Endothelial cell of umbilical vein (primary cell): ENCODE data around the gene RSRC2. TPM values are rescaled to one million over a fixed set of nuclear protein-coding genes. Genes with fewer than 3 reads are reported as not detected.

ENCODE experiments used
- BruUV-seq: library from RNA; stranded (reverse); fragments of 400-500 nt; replicated peaks from 2 replicates; lab custom pipeline; 2021; lab: Mats Ljungman, UMichigan
- CTCF ChIA-PET: fragments of 300-600, 350-600 bp; sonication (Branson Sonifier 250); formaldehyde crosslinking; loops from one replicate; lab custom pipeline; 2021; ENCODE audit warnings: antibody characterized with exemption, inconsistent platforms; lab: Charles Lee
- POLR2A ChIA-PET: fragments of 300-600, 350-600 bp; sonication (Branson Sonifier 250); formaldehyde crosslinking; loops from one replicate; lab custom pipeline; 2021; ENCODE audit warnings: antibody characterized with exemption, inconsistent platforms; lab: Charles Lee
- DNase-seq: peaks from one replicate; pipeline ENCODE4 v3.0.0-alpha.2; 2011; ENCODE audit warnings: low read depth, low spot score
- FAIRE-seq: peaks from 2 replicates; lab custom pipeline; 2011; peaks lifted over from hg19 to GRCh38; lab: Jason Lieb, UNC
- H2AFZ ChIP-seq: 2 replicates; pipeline ENCODE4 v1.6.0; 2012; ENCODE audit warnings: low read depth, low read length, control low read depth, inconsistent platforms
- H3K27ac ChIP-seq: 2 replicates; pipeline ENCODE4 v1.5.1; 2011; ENCODE audit warnings: low read depth, mild to moderate bottlenecking, control low read depth, low read length, moderate library complexity; ENCODE audit not compliant: insufficient read depth
- H3K27me3 ChIP-seq, 2 experiments: 2 replicates each; pipeline versions ENCODE4 v1.6.0 to v1.6.1; 2011; ENCODE audit warnings: low read length in 2 of 2, mixed read lengths in 1 of 2; ENCODE audit not compliant: control insufficient read depth in 2 of 2, insufficient read depth in 2 of 2
- H3K36me3 ChIP-seq, 2 experiments: 2 replicates in 1 of 2; 3 replicates in 1 of 2; pipeline ENCODE4 v1.5.1; 2011; ENCODE audit warnings: low read length in 2 of 2, mild to moderate bottlenecking in 1 of 2, moderate library complexity in 1 of 2; ENCODE audit not compliant: control insufficient read depth in 2 of 2, insufficient read depth in 2 of 2; ENCODE audit errors: extremely low read depth in 1 of 2
- H3K4me1 ChIP-seq: 3 replicates; pipeline ENCODE4 v1.5.1; 2011; ENCODE audit warnings: mild to moderate bottlenecking, low read length; ENCODE audit not compliant: control insufficient read depth, insufficient read depth; ENCODE audit errors: extremely low read depth
- H3K4me2 ChIP-seq: 2 replicates; pipeline ENCODE4 v1.6.1; 2011; ENCODE audit warnings: low read length, control low read depth, mixed read lengths; ENCODE audit not compliant: insufficient read depth
- H3K4me3 ChIP-seq, 3 experiments: fragments of 200-600 bp in 1 of 3; sonication (generic), shearing (Covaris generic) in 1 of 3; replicated peaks in 1 of 3; 2 replicates each; pipeline ENCODE4 v1.5.1; 2011 to 2016; ENCODE audit warnings: control low read depth in 3 of 3, low read length in 3 of 3, mild to moderate bottlenecking in 2 of 3, inconsistent platforms in 1 of 3, low read depth in 1 of 3, moderate library complexity in 1 of 3; ENCODE audit not compliant: insufficient read depth in 1 of 3
- H3K79me2 ChIP-seq: 2 replicates; pipeline ENCODE4 v1.6.0; 2012; ENCODE audit warnings: low read length, inconsistent platforms; ENCODE audit not compliant: control insufficient read depth, insufficient read depth
- H3K9ac ChIP-seq: replicated peaks from 2 replicates; pipeline ENCODE3; 2011; ENCODE audit warnings: low read length, control low read depth; ENCODE audit not compliant: insufficient read depth; ENCODE audit errors: extremely low read depth
- H3K9me1 ChIP-seq: replicated peaks from 3 replicates; pipeline ENCODE4 v1.6.0; 2011; ENCODE audit warnings: mild to moderate bottlenecking, low read length; ENCODE audit not compliant: control insufficient read depth, insufficient read depth; ENCODE audit errors: extremely low read depth
- H3K9me3 ChIP-seq: replicated peaks from 2 replicates; pipeline ENCODE4 v1.5.1; 2012; ENCODE audit warnings: low read length, inconsistent platforms; ENCODE audit not compliant: control insufficient read depth, insufficient read depth
- H4K20me1 ChIP-seq: replicated peaks from 2 replicates; pipeline ENCODE3; 2011; ENCODE audit warnings: mild to moderate bottlenecking, low read length; ENCODE audit not compliant: control insufficient read depth, insufficient read depth; ENCODE audit errors: extremely low read depth
- CTCF ChIP-seq, 2 donors: IDR thresholded peaks; 1 replicate in 1 of 2; 2 replicates in 1 of 2; pipeline ENCODE4 v1.5.1; 2011; ENCODE audit warnings: low read length in 2 of 2, mild to moderate bottlenecking in 2 of 2, moderate library complexity in 2 of 2, control low read depth in 1 of 2, inconsistent platforms in 1 of 2, low read depth in 1 of 2; ENCODE audit not compliant: insufficient read depth in 1 of 2; ENCODE audit errors: extremely low read depth in 1 of 2
- EZH2 ChIP-seq: IDR thresholded peaks from 2 replicates; pipeline ENCODE4 v1.6.1; 2012; ENCODE audit warnings: borderline replicate concordance, low read depth, mild to moderate bottlenecking, moderate library complexity, low read length, inconsistent platforms; ENCODE audit not compliant: severe bottlenecking
- FOS ChIP-seq: IDR thresholded peaks from 2 replicates; pipeline ENCODE4 v1.6.1; 2011; ENCODE audit warnings: mild to moderate bottlenecking, low read length, moderate library complexity, borderline replicate concordance; ENCODE audit not compliant: insufficient read depth
- GATA2 ChIP-seq: IDR thresholded peaks from 2 replicates; pipeline ENCODE4 v1.7.0; 2011; ENCODE audit warnings: low read depth, mild to moderate bottlenecking, moderate library complexity, mixed read lengths, low read length; ENCODE audit not compliant: insufficient read length, insufficient read depth
- JUN ChIP-seq: IDR thresholded peaks from 2 replicates; pipeline ENCODE4 v1.6.1; 2011; ENCODE audit warnings: borderline replicate concordance, low read depth; ENCODE audit not compliant: insufficient read length, insufficient read depth
- MYC ChIP-seq: IDR thresholded peaks from one replicate; pipeline ENCODE4 v1.6.1; 2011; ENCODE audit warnings: mild to moderate bottlenecking, low read depth, low read length
- POLR2A ChIP-seq: IDR thresholded peaks from 2 replicates; pipeline ENCODE4 v1.6.1; 2012; ENCODE audit warnings: low read depth, mild to moderate bottlenecking, control low read depth, low read length
- POLR2AphosphoS5 ChIP-seq: IDR thresholded peaks from 2 replicates; pipeline ENCODE4 v1.6.1; 2012; ENCODE audit warnings: low read depth, mild to moderate bottlenecking, control low read depth, low read length, moderate library complexity; ENCODE audit not compliant: insufficient read depth
- dilution Hi-C: fragments of 300-500 bp; cut with MboI; formaldehyde crosslinking; loops from one replicate; pipeline ENCODE4 v1.15.0; 2019; ENCODE audit warnings: low sequenced_read_pairs; ENCODE audit not compliant: extremely low pct_ligation_motif_present
- intact Hi-C: fragments of 100-400 bp; cut with micrococcal nuclease; formaldehyde crosslinking; loops from one replicate; pipeline ENCODE4 v1.10.0; 2022
- polyA plus RNA-seq, 4 experiments: library from polyadenylated mRNA; depleted of rRNA in 3 of 4; stranded (reverse) in 3 of 4; unstranded in 1 of 4; fragments of >200 nt; gene quantifications; 2 replicates each; pipeline versions ENCODE4 v1.2.1 to v1.2.3, GENCODE V29; 2011 to 2012; ENCODE audit warnings: missing spikeins in 1 of 4
- total RNA-seq: library from RNA; stranded (reverse); gene quantifications from 2 replicates; pipeline ENCODE4 v1.2.3, GENCODE V29; 2021
- TF ChIP-seq, protein P1 (sequence below): IDR thresholded peaks from 2 replicates; pipeline ENCODE4 v1.6.1; 2011; ENCODE audit not compliant: insufficient read depth, insufficient read length

RSRC2 gene
- total and polyA plus RNA-seq, 2 donors (not counting 3 experiments of a cell fraction or from before 2014, with no cell fraction given): 17.6 to 81.1 TPM

GRCh38 chr12:122558745-122559641, 32.3 kb upstream of the RSRC2 start:
- peaks cover 0 to 6% of the 10 kb centered on the region in 2 experiments for H3K36me3 ChIP-seq

More at GRCh38 chr12:122558745-122559641, 32.3 kb upstream of the RSRC2 start:
- BruUV-seq: no TSS peak
- TF ChIP-seq EZH2 (no peak), GATA2 (no peak), FOS (no peak), CTCF (IDR thresholded peaks at IDR 0.05; ENCODE audit: extremely low read depth in 1 of 2, insufficient read depth in 1 of 2, low read depth in 1 of 2, low read length in 2 of 2) (no peak), MYC (no peak), POLR2A (no peak), JUN (no peak), POLR2AphosphoS5 (no peak)
- TF ChIP-seq, protein P1, sequence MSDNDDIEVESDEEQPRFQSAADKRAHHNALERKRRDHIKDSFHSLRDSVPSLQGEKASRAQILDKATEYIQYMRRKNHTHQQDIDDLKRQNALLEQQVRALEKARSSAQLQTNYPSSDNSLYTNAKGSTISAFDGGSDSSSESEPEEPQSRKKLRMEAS: no peak
- H3K27me3 ChIP-seq: no peaks in the 10 kb centered on the region
- no peak overlapping the region for H3K4me3 ChIP-seq
- no peaks in the 10 kb centered on the region for H3K9me3 ChIP-seq
- ChIA-PET POLR2A (no interaction called here), CTCF (no interaction called here)
- no peaks in the 10 kb centered on the region for H3K4me1 ChIP-seq
- no peak for DNase-seq
- no peaks in the 10 kb centered on the region for H4K20me1 ChIP-seq
- H3K79me2 ChIP-seq: no peaks in the 10 kb centered on the region
- H3K4me2 ChIP-seq: no peak overlapping the region
- no peak for FAIRE-seq
- dilution Hi-C loops (no loop called here), intact Hi-C loops (no loop called here)
- no peaks in the 10 kb centered on the region for H3K9me1 ChIP-seq
- no peak overlapping the region for H2AFZ ChIP-seq
- H3K27ac ChIP-seq: no peak overlapping the region
- H3K9ac ChIP-seq: no peak overlapping the region
